GM19463 (cell line): ENCODE data around the gene DNAJA2.
"Not testable (repeated sequence)": the region's sequence is repeated elsewhere in the genome, so short reads cannot be mapped to it uniquely, and the experiment has no call there.

Experiments used
- ATAC-seq: cut with Tn5 transposase; IDR thresholded peaks from one replicate; pipeline ENCODE4 v1.9.1; 2021; ENCODE audit warnings: mild to moderate bottlenecking, moderate library complexity; ENCODE audit not compliant: unreplicated experiment

Gene DNAJA2

GRCh38 chr16:46975908-46976470 is 2.5 kb upstream of the DNAJA2 start:
- ATAC-seq: no peak

- no peak for ATAC-seq
Observed at GRCh38 chr16:46975165-46975564, 1.7 kb upstream of the DNAJA2 start.

GRCh38 chr16:46974352-46974751 is 878 bp upstream of the DNAJA2 start:
- ATAC-seq: no peak

DNA sequence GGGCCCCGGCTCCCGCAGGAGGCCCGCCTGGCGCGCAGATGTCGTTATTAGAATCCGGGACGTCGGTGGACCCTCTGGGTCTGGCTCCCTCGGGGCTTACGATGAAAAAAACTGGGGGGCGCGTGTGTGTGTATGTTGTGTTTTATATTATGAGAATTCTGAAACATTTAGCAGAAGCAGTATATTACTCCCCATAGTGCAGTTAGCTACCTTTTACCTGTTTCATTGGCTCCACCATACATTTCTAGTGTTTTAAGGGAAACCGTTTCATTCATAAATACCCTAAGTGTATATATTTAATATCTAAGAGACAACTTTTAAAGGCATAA is 486 bp upstream of the DNAJA2 start:
- ATAC-seq: no peak

DNA sequence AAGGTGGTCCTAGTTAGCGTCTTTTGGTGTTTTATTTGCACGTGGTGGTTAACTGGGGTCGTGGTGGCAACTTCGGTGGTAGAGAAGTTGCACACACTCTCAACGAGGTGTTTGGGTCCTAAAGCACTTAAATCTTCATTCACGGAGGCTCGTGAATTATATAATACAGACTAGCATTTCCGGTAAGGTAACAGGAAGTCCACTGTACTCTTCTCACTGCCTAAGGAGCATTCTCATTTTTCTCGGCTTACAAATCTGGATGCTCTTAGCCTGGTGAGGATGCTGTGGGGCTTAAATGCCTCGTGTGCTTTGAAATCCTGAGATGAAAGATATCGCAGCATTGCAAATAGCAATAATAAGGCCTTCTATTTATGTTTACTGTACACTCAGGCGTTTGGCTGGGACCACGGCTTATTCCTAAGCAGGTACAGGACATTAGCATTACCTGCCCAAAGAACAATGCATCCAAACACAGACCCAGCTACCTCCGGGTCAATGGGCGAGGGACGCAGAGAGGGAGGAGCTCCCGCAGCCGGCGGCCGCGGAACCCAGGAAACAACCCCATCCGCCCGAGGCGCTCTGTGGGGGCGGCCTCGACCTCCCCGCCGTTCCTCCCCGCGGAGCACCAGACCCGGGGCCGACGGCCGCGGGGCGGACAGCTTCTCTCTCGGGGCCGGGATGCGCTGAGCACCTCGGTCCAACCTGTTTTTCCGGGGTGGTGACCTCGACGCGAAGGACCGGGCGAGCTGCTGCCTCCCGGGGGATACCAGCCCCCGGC is 856 bp downstream of the DNAJA2 start:
- peak; percentile 41 for ATAC-seq

- ATAC-seq: no peak
Observed at GRCh38 chr16:46971271-46971670, 2.2 kb downstream of the DNAJA2 start.

GRCh38 chr16:46970089-46970488 is 3.4 kb downstream of the DNAJA2 start:
- ATAC-seq: no peak

GRCh38 chr16:46968063-46968435 is 5.4 kb downstream of the DNAJA2 start:
- no peak for ATAC-seq

- ATAC-seq: no peak
Observed at GRCh38 chr16:46962629-46963028, 10.8 kb downstream of the DNAJA2 start.

- ATAC-seq: peak; percentile 60
Observed at GRCh38 chr16:46961373-46962353, 11.8 kb downstream of the DNAJA2 start.

DNA sequence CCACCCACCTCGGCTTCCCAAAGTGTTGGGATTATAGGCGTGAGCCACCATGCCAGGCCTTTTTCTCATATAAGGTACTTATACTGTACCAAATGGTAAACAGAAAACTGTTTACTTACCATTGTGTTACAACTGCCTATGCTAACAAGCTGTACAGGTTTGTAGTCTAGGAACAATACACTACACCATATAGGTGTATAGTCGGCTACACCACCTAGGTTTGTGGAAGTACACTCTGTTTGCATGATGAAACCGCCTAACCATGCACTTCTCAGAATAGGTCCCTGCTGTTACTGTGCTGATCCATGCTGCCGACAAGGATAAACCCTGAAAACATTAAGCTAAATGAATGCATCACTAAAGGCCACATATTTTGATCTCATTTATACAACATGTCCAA is 18.9 kb downstream of the DNAJA2 start:
- ATAC-seq: no peak

- no peak for ATAC-seq
Observed at GRCh38 chr16:46950009-46950408, 23.5 kb downstream of the DNAJA2 start.

DNA sequence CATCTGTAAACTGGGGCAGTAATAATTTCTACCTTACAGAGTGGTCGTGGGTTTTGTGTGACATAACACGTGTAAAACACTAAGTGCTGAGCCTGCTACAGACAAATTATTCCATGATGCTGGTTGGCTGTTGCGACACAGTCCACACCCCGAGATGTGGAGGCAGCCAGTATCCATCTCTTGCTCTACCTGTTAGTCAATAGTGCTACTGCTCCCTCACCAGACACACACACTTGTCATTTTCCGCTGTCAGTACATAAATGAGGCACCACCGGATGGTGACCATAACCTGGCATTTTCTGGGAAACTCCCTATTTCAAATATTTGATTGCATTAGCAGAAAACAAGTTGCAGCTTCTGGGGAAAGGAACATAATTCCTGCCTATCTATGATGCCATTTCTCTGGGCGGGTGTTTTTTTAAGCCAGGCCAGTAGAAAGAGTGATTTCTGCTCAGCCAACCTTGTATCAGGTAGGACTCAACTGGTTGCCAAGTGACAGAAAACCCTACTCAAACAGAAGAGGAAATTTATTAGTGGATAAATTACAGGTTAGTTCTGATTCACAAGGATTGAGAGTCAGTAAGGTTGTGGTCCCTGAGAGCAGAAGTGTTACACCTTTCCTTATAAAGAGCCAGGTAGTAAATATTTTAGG is 24.1 kb downstream of the DNAJA2 start:
- no peak for ATAC-seq

- no peak for ATAC-seq
Observed at GRCh38 chr16:46948548-46949166, 24.8 kb downstream of the DNAJA2 start.

DNA sequence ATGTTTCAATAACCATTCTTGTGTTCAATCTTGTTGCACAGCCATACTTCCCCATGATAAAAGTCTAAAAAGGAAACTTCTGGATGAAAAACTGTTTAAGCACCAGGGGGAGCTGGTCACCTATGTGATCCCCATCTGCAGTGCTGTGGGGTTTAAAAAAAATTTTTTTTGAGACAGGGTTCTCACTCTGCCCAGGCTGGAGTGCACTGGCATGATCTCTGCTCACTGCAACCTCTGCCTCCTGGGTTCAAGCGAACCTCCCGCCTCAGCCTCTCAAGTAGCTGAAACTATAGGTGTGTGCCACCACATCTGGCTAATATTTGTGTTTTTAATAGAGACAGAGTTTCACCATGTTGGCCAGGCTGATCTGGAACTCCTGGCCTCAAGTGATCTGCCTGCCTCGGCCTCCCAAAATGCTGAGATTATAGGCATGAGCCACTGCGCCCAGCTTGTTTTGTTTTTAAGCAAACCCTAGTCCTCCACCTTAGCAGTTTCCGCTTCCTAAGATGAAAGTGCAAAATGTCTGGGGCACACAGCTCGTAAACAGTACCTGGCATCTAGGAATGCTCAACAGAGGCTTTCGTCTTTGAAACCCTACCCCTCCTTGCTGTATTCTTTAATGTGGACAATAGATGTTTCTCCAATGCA is 25.4 kb downstream of the DNAJA2 start:
- peak; percentile 62 for ATAC-seq

DNA sequence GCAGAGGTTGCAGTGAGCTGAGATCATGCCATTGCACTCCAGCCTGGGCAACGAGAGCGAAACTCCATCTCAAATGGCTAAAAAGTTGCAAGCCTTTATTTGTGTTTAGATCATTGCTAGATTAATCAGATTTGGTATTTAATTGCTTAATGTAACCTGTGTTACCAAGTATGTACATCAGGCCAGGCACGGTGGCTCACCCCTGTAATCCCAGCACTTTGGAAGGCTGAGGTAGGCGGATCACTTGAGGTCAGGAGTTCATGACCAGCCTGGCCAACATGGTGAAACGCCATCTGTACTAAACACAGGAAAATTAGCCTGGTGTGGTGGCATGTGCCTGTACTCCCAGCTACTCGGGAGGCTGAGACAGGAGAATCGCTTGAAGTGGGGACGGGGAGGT is 28.8 kb downstream of the DNAJA2 start:
- ATAC-seq: not testable (repeated sequence)

GRCh38 chr16:46937536-46937935 is 35.9 kb downstream of the DNAJA2 start:
- no peak for ATAC-seq

- ATAC-seq: no peak
Observed at GRCh38 chr16:46932802-46933201, 40.7 kb downstream of the DNAJA2 start.

DNA sequence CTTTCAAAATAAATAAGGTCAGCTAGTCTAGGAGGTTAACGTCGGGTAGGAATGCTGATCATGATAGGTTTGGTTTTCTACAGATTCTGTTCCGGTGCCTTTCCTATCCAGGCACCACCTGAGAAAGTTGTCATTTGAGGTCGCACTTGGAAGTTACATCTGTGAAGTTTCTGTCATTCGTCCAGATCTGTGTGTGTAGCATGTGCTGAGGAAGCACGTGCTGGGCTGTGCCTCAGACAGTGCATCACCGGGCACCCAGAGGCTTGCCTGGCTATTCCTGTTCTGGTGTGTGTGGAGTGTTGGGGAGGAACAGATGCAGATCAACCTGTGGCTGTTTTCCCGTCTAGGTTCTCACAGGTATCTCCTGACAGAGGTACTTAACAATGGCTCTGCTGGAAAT is 42.6 kb downstream of the DNAJA2 start:
- ATAC-seq: no peak
